K562 (cell line): ENCODE measurements around the gene ZP1. TPM values are rescaled to one million over a fixed set of nuclear protein-coding genes. Genes with fewer than 3 reads are reported as not detected.

ENCODE experiments used
- ATAC-seq: fragments of 200-7000 bp; cut with Tn5 transposase; 3 replicates; pipeline ENCODE4 v1.9.1; 2020; ENCODE audit warnings: moderate library complexity
- BruUV-seq: library from RNA; stranded (reverse); fragments of 400-500 nt; replicated peaks from 2 replicates; lab custom pipeline; 2021; lab: Mats Ljungman, UMichigan
- CTCF ChIA-PET: fragments of 300-600 bp; formaldehyde crosslinking; extraction: SDS; loops from one replicate; lab custom pipeline; 2021; ENCODE audit warnings: low intra/inter-chr PET ratio; lab: Yijun Ruan, JAX
- POLR2A ChIA-PET: fragments of 300-600, 350-650 bp; sonication (Branson Sonifier 250); formaldehyde crosslinking; extraction: SDS; loops from one replicate; lab custom pipeline; 2021; ENCODE audit warnings: antibody characterized with exemption, inconsistent platforms; lab: Yijun Ruan, JAX
- DNase-seq, 4 experiments: peaks; one replicate each; pipeline versions ENCODE4 v3.0.0 to v3.0.0-alpha.2; 2011 to 2018; ENCODE audit warnings: low spot score in 3 of 4, mixed read lengths in 3 of 4; ENCODE audit errors: extremely low read depth in 1 of 4
- FAIRE-seq: peaks from 2 replicates; lab custom pipeline; 2011; peaks lifted over from hg19 to GRCh38; lab: Jason Lieb, UNC
- H2AFZ ChIP-seq: 2 replicates; pipeline ENCODE4 v1.6.0; 2011; ENCODE audit warnings: low read depth, low read length, control low read depth, inconsistent platforms
- H3K27ac ChIP-seq: fragments of 200-600 bp; 3 replicates; pipeline ENCODE4 v1.8.0; 2011; ENCODE audit warnings: low read depth, mild to moderate bottlenecking, control low read depth, inconsistent platforms, low read length, moderate library complexity, mixed read lengths; ENCODE audit errors: extremely low read depth
- H3K27me3 ChIP-seq, 2 experiments: fragments of 300-600 bp in 1 of 2; 2 replicates in 1 of 2; 3 replicates in 1 of 2; pipeline versions ENCODE4 v1.6.0 to v1.8.0; 2011; ENCODE audit warnings: inconsistent platforms in 2 of 2, low read length in 2 of 2, mild to moderate bottlenecking in 1 of 2, mixed read lengths in 1 of 2, moderate library complexity in 1 of 2; ENCODE audit not compliant: control insufficient read depth in 2 of 2, insufficient read depth in 2 of 2
- H3K36me3 ChIP-seq: fragments of 300-600 bp; 3 replicates; pipeline ENCODE4 v1.8.0; 2011; ENCODE audit warnings: mild to moderate bottlenecking, low read length, inconsistent platforms; ENCODE audit not compliant: control insufficient read depth, insufficient read depth
- H3K4me1 ChIP-seq, 2 experiments: fragments of 200-600 bp in 1 of 2; replicated peaks in 1 of 2; 2 replicates in 1 of 2; 3 replicates in 1 of 2; pipeline versions ENCODE4 v1.5.1 to v1.8.0; 2011; ENCODE audit warnings: inconsistent platforms in 2 of 2, low read length in 2 of 2, mild to moderate bottlenecking in 1 of 2, mixed read lengths in 1 of 2, moderate library complexity in 1 of 2; ENCODE audit not compliant: control insufficient read depth in 2 of 2, insufficient read depth in 2 of 2
- H3K4me2 ChIP-seq: 2 replicates; pipeline ENCODE4 v1.6.1; 2011; ENCODE audit warnings: low read length, control low read depth, inconsistent platforms, mixed read lengths; ENCODE audit not compliant: insufficient read depth
- H3K4me3 ChIP-seq: fragments of 200-600 bp; sonication (generic), shearing (Covaris generic); 2 replicates; pipeline ENCODE4 v1.5.1; 2016; ENCODE audit warnings: control low read depth, inconsistent platforms
- H3K79me2 ChIP-seq: fragments of 200-600 bp; 3 replicates; pipeline ENCODE4 v1.8.0; 2011; ENCODE audit warnings: low read length, inconsistent platforms; ENCODE audit not compliant: control insufficient read depth, insufficient read depth
- H3K9ac ChIP-seq, 2 experiments: 2 replicates each; pipeline versions ENCODE4 v1.6.0 to v1.6.1; 2011; ENCODE audit warnings: low read depth in 2 of 2, low read length in 2 of 2, control low read depth in 1 of 2, inconsistent platforms in 1 of 2, mild to moderate bottlenecking in 1 of 2, mixed read lengths in 1 of 2; ENCODE audit not compliant: insufficient read depth in 1 of 2
- H3K9me1 ChIP-seq: one replicate; pipeline ENCODE4 v1.6.0; 2011; ENCODE audit warnings: inconsistent platforms, mild to moderate bottlenecking, low read length, moderate library complexity; ENCODE audit not compliant: control insufficient read depth, insufficient read depth
- H3K9me3 ChIP-seq: replicated peaks from 2 replicates; pipeline ENCODE4 v1.5.1; 2011; ENCODE audit warnings: low read depth, low read length, inconsistent platforms; ENCODE audit not compliant: control insufficient read depth, insufficient read depth
- H4K20me1 ChIP-seq: replicated peaks from 2 replicates; pipeline ENCODE4 v1.6.1; 2011; ENCODE audit warnings: low read length, inconsistent platforms, mixed read lengths; ENCODE audit not compliant: control insufficient read depth, insufficient read depth
- DNMT1 ChIP-seq: fragments of 450-650 bp; IDR thresholded peaks from 2 replicates; pipeline ENCODE4 v1.6.1; 2016; ENCODE audit warnings: antibody characterized with exemption, mild to moderate bottlenecking
- E4F1 ChIP-seq: fragments of 250-450 bp; sonication (Bioruptor Pico); IDR thresholded peaks from 2 replicates; pipeline ENCODE4 v1.5.0; 2021; ENCODE audit warnings: mild to moderate bottlenecking, borderline replicate concordance
- ETV5 ChIP-seq: sonication (generic); formaldehyde crosslinking; IDR thresholded peaks from 2 replicates; pipeline ENCODE4 v1.4.0; 2020; ENCODE audit warnings: low read depth, mild to moderate bottlenecking, missing genetic modification reagents
- HMBOX1 ChIP-seq: sonication (generic); IDR thresholded peaks from 2 replicates; pipeline ENCODE4 v1.6.1; 2016
- JUN ChIP-seq, 2 experiments: sonication (generic) in 1 of 2; formaldehyde crosslinking in 1 of 2; IDR thresholded peaks; 2 replicates each; pipeline versions ENCODE4 v1.6.1 to v1.8.0; 2012 to 2022; ENCODE audit warnings: borderline replicate concordance in 2 of 2, mild to moderate bottlenecking in 2 of 2, improper control_type of control experiment in 1 of 2, low read depth in 1 of 2, low read length in 1 of 2, missing genetic modification reagents in 1 of 2
- NCOA2 ChIP-seq, 2 experiments: fragments of 450-650 bp; IDR thresholded peaks; 2 replicates each; pipeline ENCODE4 v1.6.1; 2018; ENCODE audit warnings: mild to moderate bottlenecking in 2 of 2, moderate library complexity in 1 of 2; ENCODE audit not compliant: partially characterized antibody in 2 of 2
- SLC30A9 ChIP-seq: fragments of 250-450 bp; sonication (Bioruptor Pico); IDR thresholded peaks from 2 replicates; pipeline ENCODE4 v1.8.0; 2022; ENCODE audit warnings: mild to moderate bottlenecking, moderate library complexity
- SMAD3 ChIP-seq: fragments of 450-650 bp; formaldehyde crosslinking; conservative IDR thresholded peaks from 2 replicates; pipeline ENCODE4 v1.4.0; 2020; ENCODE audit warnings: mild to moderate bottlenecking
- XRCC4 ChIP-seq: IDR thresholded peaks from one replicate; pipeline ENCODE4 v1.6.1; 2011; ENCODE audit not compliant: insufficient read depth, insufficient read length; ENCODE audit errors: extremely low read depth
- ZNF740 ChIP-seq, 3 experiments: fragments of 200-800 bp in 1 of 3; sonication (Bioruptor generic) in 1 of 3; sonication (generic) in 1 of 3; formaldehyde crosslinking in 1 of 3; IDR thresholded peaks; 2 replicates each; pipeline versions ENCODE4 v1.6.1 to v1.8.0; 2016 to 2022; ENCODE audit warnings: mild to moderate bottlenecking in 2 of 3, missing compliant biosample characterization in 2 of 3, missing genetic modification characterization in 2 of 3, missing genetic modification reagents in 1 of 3
- ZNF778 ChIP-seq: fragments of 450-650 bp; formaldehyde crosslinking; IDR thresholded peaks from 2 replicates; pipeline ENCODE4 v1.4.0; 2020; ENCODE audit warnings: mild to moderate bottlenecking, moderate library complexity
- ZNF780A ChIP-seq: fragments of 250-450 bp; sonication (Bioruptor Pico); IDR thresholded peaks from 2 replicates; pipeline ENCODE4 v1.5.0; 2021; ENCODE audit warnings: mild to moderate bottlenecking
- ZSCAN29 ChIP-seq: fragments of 450-650 bp; IDR thresholded peaks from 2 replicates; pipeline ENCODE4 v1.6.1; 2017
- WGBS: fragments of 100-300 bp; shearing (Covaris generic); methylation state at CpG from one replicate; pipeline ENCODE4 v1.1.6; 2016; ENCODE audit warnings: low coverage, mixed read lengths; ENCODE audit not compliant: insufficient coverage; ENCODE audit errors: missing lambda C conversion rate; 5-methylcytosine and 5-hydroxymethylcytosine counted together
- in situ Hi-C: fragments of 300-500 bp; cut with MboI; formaldehyde crosslinking; loops from 4 replicates; pipeline ENCODE4 v1.15.0; 2018; ENCODE audit warnings: inconsistent platforms, mixed read lengths
- intact Hi-C: fragments of 100-400 bp; cut with micrococcal nuclease; formaldehyde crosslinking; loops from 2 replicates; pipeline ENCODE4 v1.14.2; 2022
- polyA plus RNA-seq, 8 experiments: library from polyadenylated mRNA; depleted of rRNA in 4 of 8; stranded (reverse) in 5 of 8; unstranded in 3 of 8; fragments of >200 nt; fragmentation: Nextera tagmentation in 2 of 8; fragmentation: Illumina TruSeq in 1 of 8; extraction: Ambion mirVana in 2 of 8; extraction: Trizol in 1 of 8; gene quantifications; 2 replicates each; pipeline versions ENCODE4 v1.2.1 to v1.2.3, GENCODE V29; 2011 to 2014; ENCODE audit warnings: inconsistent platforms in 1 of 8, missing spikeins in 1 of 8
- total RNA-seq, 7 experiments: library from RNA; depleted of rRNA in 6 of 7; stranded (reverse); fragments of >200 nt in 6 of 7; fragmentation: Illumina TruSeq in 2 of 7; extraction: Trizol in 2 of 7; gene quantifications; 2 replicates each; pipeline versions ENCODE4 v1.2.1 to v1.2.3, GENCODE V29; 2011 to 2021; ENCODE audit warnings: low replicate concordance in 1 of 7
- TF ChIP-seq, protein P1 (sequence below), 2 experiments: fragments of 150-350 bp in 1 of 2; IDR thresholded peaks; 2 replicates each; pipeline ENCODE4 v1.6.1; 2012 to 2016; ENCODE audit warnings: low read depth in 2 of 2, low read length in 2 of 2, mild to moderate bottlenecking in 1 of 2, moderate library complexity in 1 of 2

ZP1 gene
- total and polyA plus RNA-seq, 9 of the 15 experiments (the other 6 are each of a cell fraction or from before 2014, with no cell fraction given), result 0.11 to 0.15 TPM; not detected in 7

GRCh38 chr11:60917267-60917666, 49.9 kb downstream of the ZP1 start:
- 83% methylated on average over 1 of the region's 1 CpG for WGBS
- no peak overlapping the region for H3K4me3 ChIP-seq
- peaks cover 48% of the 10 kb centered on the region for H3K36me3 ChIP-seq
- H2AFZ ChIP-seq, result no peak overlapping the region
- H3K9me3 ChIP-seq, result no peaks in the 10 kb centered on the region
- H3K27me3 ChIP-seq, result no peaks in the 10 kb centered on the region
- H3K9ac ChIP-seq, result no peak overlapping the region
- ChIA-PET POLR2A (interaction anchor here (0.6 kb wide), 1 partner anchor 1147 kb away, joined by 3 read pairs; no protein-coding TSS in a partner anchor), CTCF (interaction anchor here (0.6 kb wide), 1 partner anchor 455 kb away, joined by 5 read pairs; no protein-coding TSS in a partner anchor)
- BruUV-seq, result no TSS peak
- DNase-seq (no peak), FAIRE-seq (no peak), ATAC-seq (no peak)
- peaks cover 17 to 29% of the 10 kb centered on the region in 2 experiments; a peak in 4 of 5 replicates for H3K4me1 ChIP-seq
- no peaks in the 10 kb centered on the region for H3K9me1 ChIP-seq
- H3K4me2 ChIP-seq, result no peak overlapping the region
- intact Hi-C loops (no loop called here), in situ Hi-C loops (no loop called here)
- peaks cover 5% of the 10 kb centered on the region; the same call in 1 of the 2 replicates for H4K20me1 ChIP-seq
- H3K27ac ChIP-seq, result no peak overlapping the region
- peaks cover 54% of the 10 kb centered on the region for H3K79me2 ChIP-seq
- TF ChIP-seq SLC30A9 (no peak), JUN (IDR thresholded peaks at IDR 0.05; ENCODE audit: borderline replicate concordance, low read depth, low read length) (no peak), JUN (CRISPR knock-in tag; IDR thresholded peaks at IDR 0.05; ENCODE audit: borderline replicate concordance) (no peak), HMBOX1 (no peak), ZNF778 (CRISPR knock-in tag) (no peak), DNMT1 (no peak), E4F1 (CRISPR knock-in tag) (no peak), ZNF780A (CRISPR knock-in tag) (no peak), XRCC4 (no peak), SMAD3 (CRISPR knock-in tag) (no peak), ZSCAN29 (no peak), ETV5 (CRISPR knock-in tag) (no peak), NCOA2 (IDR thresholded peaks at IDR 0.05; ENCODE audit: partially characterized antibody in 2 of 2) (no peak), ZNF740 (CRISPR knock-in tag; IDR thresholded peaks at IDR 0.05) (no peak), ZNF740 (tag; IDR thresholded peaks at IDR 0.05) (no peak)
- TF ChIP-seq, protein P1, sequence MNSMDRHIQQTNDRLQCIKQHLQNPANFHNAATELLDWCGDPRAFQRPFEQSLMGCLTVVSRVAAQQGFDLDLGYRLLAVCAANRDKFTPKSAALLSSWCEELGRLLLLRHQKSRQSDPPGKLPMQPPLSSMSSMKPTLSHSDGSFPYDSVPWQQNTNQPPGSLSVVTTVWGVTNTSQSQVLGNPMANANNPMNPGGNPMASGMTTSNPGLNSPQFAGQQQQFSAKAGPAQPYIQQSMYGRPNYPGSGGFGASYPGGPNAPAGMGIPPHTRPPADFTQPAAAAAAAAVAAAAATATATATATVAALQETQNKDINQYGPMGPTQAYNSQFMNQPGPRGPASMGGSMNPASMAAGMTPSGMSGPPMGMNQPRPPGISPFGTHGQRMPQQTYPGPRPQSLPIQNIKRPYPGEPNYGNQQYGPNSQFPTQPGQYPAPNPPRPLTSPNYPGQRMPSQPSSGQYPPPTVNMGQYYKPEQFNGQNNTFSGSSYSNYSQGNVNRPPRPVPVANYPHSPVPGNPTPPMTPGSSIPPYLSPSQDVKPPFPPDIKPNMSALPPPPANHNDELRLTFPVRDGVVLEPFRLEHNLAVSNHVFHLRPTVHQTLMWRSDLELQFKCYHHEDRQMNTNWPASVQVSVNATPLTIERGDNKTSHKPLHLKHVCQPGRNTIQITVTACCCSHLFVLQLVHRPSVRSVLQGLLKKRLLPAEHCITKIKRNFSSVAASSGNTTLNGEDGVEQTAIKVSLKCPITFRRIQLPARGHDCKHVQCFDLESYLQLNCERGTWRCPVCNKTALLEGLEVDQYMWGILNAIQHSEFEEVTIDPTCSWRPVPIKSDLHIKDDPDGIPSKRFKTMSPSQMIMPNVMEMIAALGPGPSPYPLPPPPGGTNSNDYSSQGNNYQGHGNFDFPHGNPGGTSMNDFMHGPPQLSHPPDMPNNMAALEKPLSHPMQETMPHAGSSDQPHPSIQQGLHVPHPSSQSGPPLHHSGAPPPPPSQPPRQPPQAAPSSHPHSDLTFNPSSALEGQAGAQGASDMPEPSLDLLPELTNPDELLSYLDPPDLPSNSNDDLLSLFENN (IDR thresholded peaks at IDR 0.05; ENCODE audit: low read depth in 2 of 2, low read length in 2 of 2), result no peak
